Fibroblast of skin of scalp (primary cell): ENCODE data around the gene SMS.
"Not testable (repeated sequence)": the region's sequence is repeated elsewhere in the genome, so short reads cannot be mapped to it uniquely, and the experiment has no call there.

Experiments used
- DNase-seq: peaks from one replicate; pipeline ENCODE4 v3.0.0-alpha.2; 2013

SMS gene

DNA sequence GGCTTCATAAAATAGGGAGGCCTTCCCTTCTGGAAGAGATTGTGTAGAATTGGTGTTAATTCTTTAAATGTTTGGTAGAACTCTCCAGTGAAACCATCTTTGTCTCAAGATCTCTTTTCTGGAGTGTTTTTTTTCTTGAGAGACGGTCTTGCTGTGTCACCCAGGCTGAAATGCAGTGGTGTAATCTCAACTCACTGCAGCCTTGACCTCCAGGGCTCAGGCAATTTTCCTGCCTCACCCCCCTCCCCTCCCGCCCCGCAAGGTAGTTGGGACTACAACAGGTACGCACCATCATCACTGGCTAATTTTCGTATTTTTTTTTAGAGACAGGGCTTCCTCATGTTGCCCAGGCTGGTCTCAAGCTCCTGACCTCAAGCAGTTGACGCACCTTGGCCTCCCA lies 12.1 kb downstream of the SMS start:
- no peak for DNase-seq

DNA sequence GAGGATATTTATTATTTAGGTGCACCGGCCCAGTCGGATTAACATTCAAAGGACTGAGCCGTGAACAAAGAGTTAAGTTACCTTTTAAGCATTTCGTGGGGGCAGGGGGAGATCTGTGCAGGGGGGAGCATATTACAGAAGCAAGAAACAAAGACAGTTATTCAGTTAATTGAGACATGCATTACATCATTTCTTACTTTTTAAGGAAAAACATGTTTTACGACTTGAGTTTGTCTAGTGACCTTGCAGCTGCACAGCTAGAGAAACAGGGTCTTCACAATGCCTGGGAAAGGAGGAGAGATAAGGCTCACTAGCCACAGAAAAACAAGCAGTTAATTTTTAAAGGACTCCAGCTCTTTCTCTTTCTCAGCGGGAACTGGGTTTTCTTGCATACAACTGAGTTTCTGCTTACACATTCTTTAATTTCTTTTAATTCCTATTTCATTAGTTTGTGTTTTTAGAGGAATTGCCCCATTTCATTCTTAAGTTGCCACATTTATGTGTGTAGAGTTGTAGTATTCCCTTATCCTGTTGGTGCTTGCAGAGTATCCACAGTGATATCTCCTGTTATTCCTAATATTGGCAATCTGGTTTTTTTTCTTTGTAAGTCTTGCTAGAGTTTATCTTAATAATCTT lies 12.8 kb downstream of the SMS start:
- not testable (repeated sequence) for DNase-seq

DNA sequence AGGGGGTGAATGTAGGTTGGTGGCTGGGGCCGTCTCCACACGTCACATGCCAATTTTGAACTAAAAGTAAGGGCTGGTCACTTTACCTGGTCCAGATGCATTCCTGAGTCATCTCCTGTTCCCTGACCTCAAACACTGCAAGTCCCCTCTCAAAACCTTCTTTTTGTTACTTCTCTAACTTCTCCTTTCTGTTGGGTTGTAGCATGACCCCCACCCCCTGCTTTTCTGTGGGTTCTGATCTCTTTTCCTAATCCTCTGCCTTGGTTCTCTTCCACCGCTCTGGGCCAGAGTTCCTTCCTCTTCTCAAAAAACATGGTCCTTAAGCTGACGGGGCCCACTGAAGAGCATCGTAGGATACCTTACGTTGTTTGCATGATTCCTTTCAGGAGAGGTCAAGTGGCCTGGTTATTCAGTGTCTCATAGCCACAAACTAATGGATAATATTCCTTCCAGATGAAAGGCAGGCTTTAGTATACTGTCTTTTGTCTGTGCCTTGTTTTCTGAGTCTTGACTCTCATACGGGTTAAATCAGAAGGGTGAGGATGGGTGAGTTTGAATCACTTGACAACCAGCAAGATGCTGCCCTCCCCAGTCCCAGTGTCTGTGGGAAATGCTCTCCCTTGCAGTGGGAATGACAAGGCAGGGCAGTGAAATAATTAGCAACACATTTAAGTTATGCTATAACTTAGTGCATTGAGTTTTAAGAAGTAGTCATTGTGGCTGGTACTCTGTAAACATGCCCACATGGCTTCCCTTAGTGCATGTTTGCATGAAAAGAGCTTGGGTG lies 15.1 kb downstream of the SMS start:
- DNase-seq = peak; percentile 38

DNA sequence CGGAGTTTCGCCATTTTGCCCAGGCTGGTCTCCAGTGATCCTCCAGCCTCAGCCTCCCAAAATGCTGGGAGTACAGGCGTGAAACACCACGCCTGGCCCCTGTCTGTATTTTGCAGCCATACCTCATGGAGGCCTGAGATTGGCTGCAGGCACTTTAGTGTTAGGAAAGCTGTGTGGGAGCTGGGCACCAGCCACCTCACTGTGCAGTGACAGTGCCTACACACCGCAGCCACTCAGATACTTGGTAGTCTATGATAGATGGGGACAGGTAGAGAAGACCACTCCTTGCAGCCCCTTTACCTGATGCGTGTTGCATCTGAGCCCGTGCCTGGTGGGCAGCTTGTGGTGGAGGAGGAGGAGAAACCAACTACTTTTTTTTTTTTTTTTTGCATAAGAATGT lies 16.3 kb downstream of the SMS start:
- no peak for DNase-seq

DNA sequence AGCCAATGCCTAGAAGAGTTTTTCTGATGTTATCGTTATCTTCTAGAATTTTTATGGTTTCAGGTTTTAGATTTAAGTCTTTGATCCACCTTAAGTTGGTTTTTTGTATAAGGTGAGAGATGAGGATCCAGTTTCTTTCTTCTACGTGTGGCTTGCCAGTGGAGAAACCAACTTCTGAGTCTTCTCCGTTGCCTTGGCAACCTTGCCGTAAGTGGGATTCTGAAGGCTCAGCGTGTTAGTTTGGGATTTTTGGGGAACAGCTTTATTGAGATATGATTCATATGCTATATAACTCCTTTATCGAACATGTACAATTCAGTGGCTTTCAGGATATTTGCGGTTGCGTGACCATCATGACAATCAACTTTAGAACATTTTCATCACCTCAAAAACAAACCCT lies 17.7 kb downstream of the SMS start:
- no peak for DNase-seq

DNA sequence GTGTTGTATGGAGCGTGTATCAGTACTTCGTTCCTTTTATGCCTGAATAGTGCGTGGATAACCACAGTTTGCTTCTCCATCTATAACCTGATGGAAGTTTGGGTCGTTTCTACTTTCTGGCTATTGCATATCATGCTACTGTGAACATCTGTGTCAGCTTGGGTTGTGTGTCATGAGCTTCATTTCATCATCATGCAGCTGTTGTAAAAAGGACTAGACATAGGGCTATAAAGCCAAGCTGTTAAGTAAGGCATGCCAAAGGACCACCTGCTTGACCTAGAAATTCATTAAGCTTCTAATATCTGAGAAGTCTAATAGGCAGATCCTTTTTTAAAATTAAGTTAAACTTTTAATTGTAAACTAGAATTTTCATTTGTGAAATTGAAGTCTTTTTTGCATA lies 18.4 kb downstream of the SMS start:
- DNase-seq = no peak

DNA sequence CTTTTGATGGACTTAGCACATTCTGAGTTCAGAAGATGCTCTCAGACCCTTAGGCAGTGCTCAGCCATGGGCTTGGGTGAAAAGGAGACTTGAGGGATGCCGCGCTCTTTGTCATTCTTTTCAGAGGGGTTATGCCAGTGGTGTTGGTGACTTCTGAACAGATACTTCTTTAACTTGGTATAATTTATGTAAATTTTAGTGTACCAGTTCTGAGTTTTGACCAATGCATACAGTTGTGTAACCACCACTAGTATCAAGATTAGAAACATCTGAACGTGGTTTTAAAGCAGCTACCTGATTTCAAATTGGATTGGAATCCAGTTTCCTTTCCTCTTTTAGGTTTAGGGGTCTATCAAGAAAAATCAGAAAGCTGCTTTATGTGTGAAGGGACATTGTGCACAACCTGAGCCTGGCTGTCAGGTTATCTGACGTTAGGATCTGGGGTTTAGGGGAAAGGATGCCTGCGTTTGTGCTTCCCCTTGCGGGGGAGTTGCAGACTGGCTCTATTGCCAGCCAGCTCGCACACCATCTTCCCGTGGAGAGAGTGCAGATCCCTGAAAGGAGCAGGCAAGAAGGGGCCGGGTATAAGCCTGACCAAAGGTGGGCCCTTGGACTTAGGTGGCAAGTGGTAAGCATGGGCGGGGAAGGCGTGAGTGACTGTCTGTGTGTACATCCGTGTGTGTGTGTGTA lies 19.0 kb downstream of the SMS start:
- DNase-seq = no peak

GRCh38 chrX:21960569-21961541 lies 20.3 kb downstream of the SMS start:
- DNase-seq = no peak

DNA sequence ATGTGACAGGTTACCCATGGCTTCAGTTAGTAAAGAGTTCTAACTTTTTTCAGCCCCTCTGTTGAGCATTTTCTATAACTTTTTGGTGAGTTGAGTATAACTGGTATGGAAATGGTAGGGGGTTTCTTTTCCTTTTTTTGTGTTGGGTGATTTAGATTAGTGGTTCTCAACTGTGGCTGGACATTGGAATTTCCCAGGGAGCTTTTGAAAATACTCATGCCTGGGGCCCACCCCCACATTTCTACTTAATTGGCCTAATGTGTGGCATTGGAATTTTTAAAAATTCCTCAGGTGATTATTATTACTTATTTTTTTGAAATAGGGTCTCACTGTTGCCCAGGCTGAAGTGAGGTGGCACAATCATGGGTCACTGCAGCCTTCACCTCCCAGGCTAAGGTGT lies 21.9 kb downstream of the SMS start:
- no peak for DNase-seq

DNA sequence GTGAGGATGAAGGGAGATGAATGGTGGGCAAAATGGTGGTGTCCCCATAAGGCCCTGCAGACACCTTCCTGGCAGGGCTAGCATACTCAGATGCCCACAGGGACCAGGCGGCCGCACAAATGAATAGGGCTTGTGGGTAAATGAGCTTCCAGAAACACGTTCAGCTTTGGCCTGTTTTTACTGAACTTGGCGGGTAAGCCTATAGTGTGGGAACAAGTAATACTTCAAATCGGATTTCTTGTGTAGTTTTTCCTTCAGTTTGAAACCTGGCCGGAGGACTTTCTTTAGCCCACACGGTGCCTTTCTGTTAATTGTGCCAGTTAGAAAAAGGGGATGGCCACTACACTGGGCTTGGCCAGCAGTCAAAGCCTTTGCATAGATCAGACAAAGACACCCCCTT lies 22.8 kb downstream of the SMS start:
- DNase-seq = no peak

GRCh38 chrX:21963731-21964405 lies 23.4 kb downstream of the SMS start:
- DNase-seq = peak; percentile 34

GRCh38 chrX:21966866-21967265 lies 26.4 kb downstream of the SMS start:
- no peak for DNase-seq

- no peak for DNase-seq
These were observed 27.8 kb downstream of the SMS start for GRCh38 chrX:21968333-21968732.

DNA sequence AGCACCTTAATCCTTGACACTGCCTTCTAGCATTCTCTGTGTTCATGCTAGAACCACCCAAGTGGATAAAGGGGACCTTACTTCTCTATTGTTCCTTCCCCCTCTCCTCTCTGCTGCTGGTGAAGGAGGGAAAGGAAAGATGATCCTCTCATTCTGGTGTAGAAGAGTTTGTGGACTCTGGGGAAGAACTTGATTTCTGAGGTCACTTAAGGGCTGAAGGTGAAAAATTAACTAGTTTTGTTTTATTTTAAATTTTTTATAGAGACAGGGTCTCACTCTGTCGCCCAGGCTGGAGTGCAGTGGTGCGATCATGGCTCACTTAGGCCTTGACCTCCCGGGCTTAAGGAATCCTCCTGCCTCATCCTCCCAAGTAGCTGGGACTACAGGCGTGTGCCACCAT lies 29.8 kb downstream of the SMS start:
- no peak for DNase-seq

DNA sequence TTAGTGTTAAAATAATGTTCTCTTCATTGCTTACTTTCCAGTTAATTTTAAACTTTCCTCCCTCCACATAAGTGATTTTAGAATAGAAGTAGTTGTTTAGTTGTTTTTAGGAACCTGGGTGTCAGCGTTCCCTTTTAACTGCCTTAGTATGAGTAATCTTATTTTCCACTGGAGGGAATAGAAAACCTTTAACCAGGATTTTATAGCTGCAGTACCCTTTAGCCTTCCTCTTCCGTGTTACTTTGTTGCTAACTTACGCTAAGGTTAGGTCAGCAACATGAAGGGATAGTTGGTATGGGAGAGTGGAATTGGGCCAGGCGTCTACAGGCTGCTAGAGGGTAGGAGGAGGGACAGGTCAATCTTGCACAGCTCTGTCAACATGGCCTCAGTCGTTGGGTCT lies 31.5 kb downstream of the SMS start:
- DNase-seq = no peak

GRCh38 chrX:21972721-21973120 lies 32.2 kb downstream of the SMS start:
- DNase-seq = peak; percentile 78

- DNase-seq = no peak
These were observed 33.0 kb downstream of the SMS start for GRCh38 chrX:21973321-21974010.

DNA sequence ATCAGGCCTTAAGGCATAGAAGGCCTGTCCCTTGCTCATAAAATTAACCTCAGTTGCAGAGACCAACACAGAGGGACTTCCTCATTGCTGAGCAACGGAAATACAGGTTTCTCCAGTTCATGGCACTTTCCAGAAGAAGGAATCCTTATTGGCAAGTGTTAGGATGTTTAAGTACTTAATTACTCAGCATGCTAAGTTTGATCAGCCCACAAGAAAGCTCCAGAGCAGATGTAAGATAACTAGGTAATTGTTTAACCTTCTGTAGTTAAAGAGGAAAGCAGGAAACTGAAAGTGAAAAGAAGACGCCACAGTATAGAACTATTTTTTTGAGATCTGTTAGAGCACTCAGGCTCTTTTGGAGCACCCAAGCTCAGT lies 33.5 kb downstream of the SMS start:
- DNase-seq = no peak

DNA sequence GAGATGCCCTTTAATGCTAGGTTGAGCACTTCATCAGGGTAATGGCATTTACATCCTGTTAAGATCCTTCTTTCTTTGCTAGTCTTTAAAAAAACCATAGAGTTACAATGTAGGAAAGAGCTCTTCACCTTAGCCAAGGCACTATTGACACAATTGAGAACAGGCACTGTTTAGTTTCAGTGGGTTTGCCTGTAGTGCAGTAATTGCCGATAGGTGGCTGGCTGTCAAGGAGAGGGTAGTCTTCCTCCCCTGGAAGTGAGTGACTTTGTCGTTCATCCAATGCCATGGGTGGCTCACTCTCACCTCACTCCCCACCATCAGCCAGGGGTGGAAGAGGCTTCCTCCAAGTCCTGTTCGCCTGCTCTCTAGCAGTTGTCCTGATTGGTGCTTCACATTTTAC lies 34.7 kb downstream of the SMS start:
- DNase-seq = no peak

GRCh38 chrX:21975812-21976211 lies 35.3 kb downstream of the SMS start:
- DNase-seq = peak; percentile 71

DNA sequence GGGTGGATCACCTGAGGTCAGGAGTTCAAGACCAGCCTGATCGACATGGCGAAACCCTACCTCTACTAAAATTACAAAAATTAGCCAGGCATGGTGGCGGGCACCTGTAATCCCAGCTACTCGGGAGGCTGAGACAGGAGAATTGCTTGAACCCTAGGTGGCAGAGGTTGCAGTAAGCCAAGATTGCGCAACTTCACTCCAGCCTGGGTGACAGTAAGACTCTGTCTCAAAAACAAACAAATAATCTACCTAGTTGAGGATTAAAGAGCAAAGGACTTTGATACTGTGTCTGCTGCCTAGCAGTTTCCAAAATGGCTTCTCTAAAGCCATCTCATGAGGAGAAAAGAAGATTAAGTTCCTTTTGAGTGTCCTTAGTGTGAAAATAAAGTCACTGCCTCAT lies 37.8 kb downstream of the SMS start:
- DNase-seq = no peak

DNA sequence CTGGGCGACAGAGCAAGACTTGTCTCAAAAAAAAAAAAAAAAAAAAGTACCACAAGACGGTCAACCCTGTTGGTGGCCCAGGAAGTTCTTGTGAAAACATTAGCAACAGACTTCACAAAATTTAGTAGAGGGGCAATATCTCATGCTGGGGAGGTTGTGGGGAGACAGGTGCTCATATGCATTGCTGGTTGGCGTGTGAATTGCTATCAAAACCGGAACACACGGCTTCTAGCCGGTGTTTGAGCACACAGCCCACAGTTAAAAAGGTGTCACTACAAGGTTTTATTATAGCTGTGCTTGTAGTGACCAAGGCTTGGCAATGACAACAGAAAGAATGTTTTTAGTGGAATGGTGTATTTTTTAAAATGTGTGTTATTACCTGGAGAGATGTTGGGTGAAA lies 41.8 kb downstream of the SMS start:
- DNase-seq = no peak
